ENCODE data around the gene CACNA1S. TPM values are rescaled to one million over a fixed set of nuclear protein-coding genes. Genes with fewer than 3 reads are reported as not detected.

CACNA1S gene
- total and polyA plus RNA-seq, 2 of the 8 experiments (the other 6 are each of a cell fraction or from before 2014, with no cell fraction given), result 0.06 TPM; not detected in 1

GRCh38 chr1:201115390-201115937 lies 3.2 kb upstream of the CACNA1S start (continued):
- no peak for TF ChIP-seq CBX8 (IDR thresholded peaks at IDR 0.05; ENCODE audit: borderline replicate concordance, low read depth, low read length)
- no peak for TF ChIP-seq RBBP5 (IDR thresholded peaks at IDR 0.05; ENCODE audit: borderline replicate concordance, low read depth, low read length)
- no peak for TF ChIP-seq CEBPB (IDR thresholded peaks at IDR 0.05; ENCODE audit: low read depth, low read length)

Measured in H1 (cell line).